Islet precursor cell (in vitro differentiated cells): ENCODE measurements around the gene SEPTIN6.
"Not testable (repeated sequence)": the region's sequence is repeated elsewhere in the genome, so short reads cannot be mapped to it uniquely, and the experiment has no call there.

Experiments used
- DNase-seq: peaks from one replicate; pipeline ENCODE4 v3.0.0-alpha.2; 2018

Gene SEPTIN6

DNA sequence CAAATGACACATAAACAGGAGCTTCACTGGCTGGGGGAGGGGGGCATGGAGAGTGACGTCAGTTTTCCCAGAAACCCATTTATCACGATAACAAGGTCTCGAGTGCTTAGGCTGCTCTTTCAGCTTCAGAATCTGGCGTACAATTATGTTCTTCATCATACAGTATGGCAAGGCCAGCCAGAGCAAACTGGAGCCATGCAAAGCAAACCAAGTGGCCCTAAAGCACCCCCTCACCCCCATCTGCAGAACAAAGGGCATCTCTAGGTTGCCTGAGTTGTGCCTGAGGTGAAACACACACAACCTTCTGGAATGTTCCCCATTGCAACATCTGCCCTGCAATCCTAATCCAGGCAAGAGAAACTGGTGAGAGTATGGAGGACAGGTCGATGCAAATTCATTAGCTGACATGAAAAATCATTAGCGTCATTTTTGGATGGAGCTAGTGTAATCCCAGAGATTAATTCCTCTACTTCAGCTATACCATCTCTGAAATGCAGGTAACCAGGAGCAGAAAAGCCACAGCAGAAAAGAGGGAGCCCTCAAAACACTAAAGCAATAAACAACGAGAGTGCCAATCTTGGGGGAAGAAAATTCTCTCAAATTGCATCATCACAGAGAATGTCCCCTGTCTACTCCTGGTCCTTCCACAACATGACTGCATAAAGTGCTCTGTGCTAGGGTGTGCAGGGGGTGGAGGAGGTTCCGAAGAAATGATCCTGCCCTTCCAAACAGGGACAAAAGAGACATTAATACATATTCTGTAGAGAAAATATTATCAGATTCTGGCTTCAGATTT is 1.8 kb downstream of the SEPTIN6 start:
- peak; percentile 67 for DNase-seq

GRCh38 chrX:119688911-119689321 is 4.1 kb downstream of the SEPTIN6 start:
- DNase-seq = no peak

DNA sequence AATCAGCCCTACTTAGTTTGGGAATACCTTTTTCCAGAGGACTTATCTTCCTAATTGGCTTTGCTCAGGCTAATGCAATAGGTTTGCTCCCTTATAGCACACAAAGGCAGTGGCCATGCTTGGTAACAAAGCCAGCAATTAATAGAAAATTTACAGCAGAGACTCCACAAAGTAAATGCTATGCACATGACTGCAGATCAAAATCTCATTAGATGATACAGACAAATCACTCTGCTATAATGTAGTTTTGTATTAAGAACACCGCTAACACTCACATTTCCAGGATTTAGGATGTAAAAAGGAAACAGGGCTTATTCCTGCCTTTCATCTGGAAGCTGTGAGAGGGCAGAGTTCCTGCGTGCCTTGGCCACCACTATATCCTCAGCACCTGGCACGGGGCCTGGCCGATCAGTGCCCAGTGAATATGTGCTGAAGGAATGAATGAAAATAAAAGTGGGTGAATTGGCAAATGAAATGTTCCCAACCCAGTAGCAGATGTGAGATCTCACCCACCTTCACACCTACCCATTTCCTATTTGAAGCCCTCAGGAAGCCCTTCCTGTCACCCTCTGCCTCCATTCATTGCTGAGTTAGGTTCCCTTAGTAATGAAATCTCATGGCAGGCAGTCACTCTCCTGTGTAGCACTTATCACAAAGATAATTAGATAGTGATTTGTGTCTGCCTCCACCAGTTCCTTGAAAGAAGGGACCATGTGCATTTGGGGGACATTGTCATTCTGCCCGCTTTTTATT is 5.1 kb downstream of the SEPTIN6 start:
- no peak for DNase-seq

DNA sequence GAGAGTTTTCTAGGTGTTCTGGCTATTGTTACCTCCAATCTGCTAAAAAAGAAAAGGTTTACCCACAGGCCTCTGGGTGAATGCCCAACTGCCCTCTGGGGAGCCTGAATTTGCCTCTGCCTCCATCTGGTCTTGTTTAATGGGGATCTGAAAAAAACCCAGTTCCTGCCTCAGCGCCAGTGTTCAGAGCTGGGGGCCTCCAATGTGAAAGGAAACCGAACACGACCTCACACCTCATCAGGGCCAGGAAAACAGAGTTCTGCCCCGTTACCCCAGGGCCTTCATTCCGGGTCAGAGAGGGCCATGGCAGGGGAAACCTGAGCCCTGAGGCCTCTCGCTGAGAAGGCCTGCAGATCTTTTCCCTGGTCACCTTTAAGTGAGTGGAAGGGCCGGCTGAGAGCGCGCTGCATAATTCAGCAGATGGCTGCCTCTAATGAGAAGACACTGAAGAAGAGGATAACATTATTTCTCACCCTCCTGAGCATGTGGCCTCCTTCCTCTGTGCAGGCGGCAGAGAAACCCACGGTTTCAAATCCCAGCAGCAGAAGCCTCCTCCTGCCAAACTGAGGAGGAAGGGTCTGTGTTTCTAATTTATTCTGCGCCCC is 6.8 kb downstream of the SEPTIN6 start:
- no peak for DNase-seq

GRCh38 chrX:119685225-119686066 is 7.5 kb downstream of the SEPTIN6 start:
- DNase-seq = no peak

DNA sequence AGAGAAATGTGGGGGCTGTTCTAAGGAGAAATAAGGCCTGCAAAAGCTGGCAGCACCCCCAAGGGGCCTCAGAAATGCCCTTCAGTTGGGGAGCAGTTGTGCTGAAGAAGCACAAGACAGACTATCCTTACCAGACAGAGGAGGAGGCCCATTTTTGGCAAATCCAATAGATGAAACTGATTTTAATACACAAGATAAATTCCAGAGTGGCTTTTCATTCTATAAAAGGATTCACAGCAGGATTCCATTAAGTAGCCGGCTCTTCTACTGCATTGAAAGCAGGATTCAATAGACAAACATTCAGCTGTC is 8.1 kb downstream of the SEPTIN6 start:
- no peak for DNase-seq

DNA sequence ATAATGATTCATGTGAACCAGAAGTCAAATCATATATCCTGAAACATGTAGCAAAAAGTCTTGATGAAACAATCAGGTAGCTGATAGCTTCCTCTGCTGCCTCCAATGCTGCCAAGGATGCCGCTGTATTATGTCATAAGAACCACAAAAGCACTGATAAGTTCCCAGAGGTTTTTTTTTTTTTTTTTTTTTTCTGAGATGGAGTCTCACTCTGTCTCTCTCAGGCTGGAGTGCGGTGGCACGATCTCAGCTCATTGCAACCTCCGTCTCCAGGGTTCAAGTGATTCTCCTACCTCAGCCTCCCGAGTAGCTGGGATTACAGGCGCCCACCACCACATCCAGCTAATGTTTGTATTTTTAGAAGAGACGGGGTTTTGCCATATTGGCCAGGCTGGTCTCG is 8.7 kb downstream of the SEPTIN6 start:
- not testable (repeated sequence) for DNase-seq

GRCh38 chrX:119682019-119682989 is 10.7 kb downstream of the SEPTIN6 start:
- no peak for DNase-seq

DNA sequence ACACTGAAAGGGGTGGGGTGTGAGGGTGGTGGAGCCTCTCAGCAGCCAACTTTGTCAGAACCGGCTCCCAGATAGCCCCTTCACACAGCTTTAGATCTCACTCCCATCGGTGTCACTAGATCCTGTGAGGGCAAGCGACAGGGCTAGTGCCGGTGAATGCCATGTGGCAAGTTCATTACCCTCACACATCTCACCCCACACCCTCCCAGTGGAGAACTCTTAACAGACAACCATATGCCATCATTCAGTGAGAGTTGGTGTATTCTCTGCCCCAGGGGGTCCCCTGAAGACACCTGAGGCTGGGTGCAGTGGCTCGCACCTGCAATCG is 15.3 kb downstream of the SEPTIN6 start:
- no peak for DNase-seq

GRCh38 chrX:119676949-119677653 is 15.9 kb downstream of the SEPTIN6 start:
- no peak for DNase-seq

GRCh38 chrX:119673336-119673735 is 19.6 kb downstream of the SEPTIN6 start:
- DNase-seq = no peak

DNA sequence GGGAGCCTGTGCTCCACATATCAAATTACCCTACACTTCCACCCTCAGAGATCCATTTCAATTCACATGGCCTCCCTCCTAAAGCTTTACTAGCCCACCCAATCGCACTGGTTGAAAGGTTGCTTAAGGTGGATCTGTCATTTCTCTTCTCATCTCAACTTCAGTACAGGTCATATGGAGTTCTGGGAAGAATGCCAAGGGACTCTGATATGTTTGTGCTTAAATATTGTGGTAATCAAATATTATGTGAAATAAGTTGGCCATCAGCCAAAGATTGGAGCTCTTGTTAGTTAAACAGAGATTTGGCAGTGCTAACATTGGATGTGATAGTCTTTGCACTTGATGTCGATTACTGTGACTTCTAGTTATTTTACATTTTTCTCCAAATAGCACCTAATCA is 20.5 kb downstream of the SEPTIN6 start:
- DNase-seq = no peak

DNA sequence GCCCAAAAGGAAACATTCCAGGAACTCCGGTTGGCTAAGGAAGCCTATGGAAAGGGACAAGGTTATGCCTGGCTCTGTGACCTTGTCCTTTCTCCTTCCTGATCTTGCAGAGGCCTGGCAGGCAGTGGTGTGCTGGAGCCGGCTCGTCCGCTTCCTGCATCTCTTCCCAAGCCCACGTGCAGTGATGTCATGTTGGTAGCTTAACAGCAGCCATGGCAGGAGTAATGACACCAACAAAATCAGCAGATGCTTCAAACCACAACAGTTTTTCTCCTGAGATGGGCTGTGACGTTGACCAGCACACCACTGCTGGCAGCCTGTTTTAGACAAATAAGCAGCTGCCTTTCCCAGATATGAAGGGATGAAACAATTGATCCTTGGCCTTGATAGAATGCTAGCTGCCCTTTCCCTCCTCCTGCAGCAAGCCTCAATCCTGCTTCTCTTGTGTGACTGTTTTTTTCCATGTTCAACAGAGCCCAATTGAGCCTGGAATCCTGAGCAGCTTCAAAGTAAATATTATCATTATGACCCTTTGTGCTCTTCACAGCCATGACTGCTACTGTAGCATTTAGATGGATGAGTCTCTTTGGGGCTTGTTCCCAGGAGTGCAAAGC is 23.4 kb downstream of the SEPTIN6 start:
- DNase-seq = peak; percentile 95

DNA sequence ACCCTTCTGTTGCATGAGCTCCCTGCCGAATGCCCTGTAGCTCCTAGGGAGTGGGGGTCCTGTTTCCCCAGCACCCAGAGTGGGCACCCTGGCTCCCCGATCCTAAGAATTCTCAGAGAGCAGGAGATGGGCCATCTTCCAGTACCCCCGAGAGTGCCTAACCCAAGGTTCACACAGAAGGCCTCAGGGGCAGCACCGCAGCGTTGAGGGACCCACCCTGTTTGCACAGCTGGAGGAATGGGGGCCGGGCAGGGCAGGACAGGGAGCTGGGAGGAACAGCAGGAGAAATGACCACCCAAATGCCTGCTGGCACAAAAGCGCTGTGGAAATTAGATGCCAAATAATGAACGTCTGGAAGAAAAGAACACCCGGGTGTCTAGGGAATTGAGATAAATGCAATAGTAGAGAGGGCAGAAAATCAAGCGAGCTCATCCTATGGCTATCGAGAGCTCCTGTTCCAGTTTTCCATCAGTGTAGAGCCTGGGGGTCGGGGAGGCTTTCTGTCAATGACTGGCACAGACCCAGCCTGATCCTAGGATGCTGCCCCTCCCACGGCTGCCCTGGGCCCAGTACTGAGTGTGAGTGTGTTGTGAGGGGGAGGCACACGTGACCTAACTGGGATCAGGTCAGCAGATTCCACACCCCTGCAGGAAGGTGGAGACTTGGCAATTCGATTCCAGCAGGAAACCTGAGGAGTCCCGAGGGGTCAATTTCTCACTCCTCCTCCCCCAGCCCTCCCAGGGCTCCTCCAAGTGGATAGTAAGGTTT is 25.7 kb downstream of the SEPTIN6 start:
- no peak for DNase-seq

GRCh38 chrX:119664877-119665276 is 28.1 kb downstream of the SEPTIN6 start:
- DNase-seq = not testable (repeated sequence)

GRCh38 chrX:119661486-119661885 is 31.5 kb downstream of the SEPTIN6 start:
- DNase-seq = no peak

DNA sequence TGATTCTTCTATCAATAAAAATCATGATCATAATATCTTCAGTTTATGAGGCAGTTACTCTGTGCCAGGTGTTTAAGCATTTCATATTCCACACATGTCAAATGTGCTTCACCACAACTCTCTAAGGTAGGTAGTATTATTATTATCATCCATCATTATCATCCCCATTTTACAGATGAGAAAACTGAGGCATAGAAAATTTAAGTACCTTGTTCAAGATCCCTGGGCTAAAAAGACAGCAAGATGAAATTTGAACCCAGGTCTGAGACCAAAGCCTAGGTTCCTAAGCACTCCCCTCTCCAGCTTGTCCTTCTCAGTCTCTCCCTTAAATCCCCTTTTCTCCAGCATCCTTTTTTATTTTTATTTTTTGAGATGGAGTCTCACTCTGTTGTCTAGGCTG is 33.4 kb downstream of the SEPTIN6 start:
- no peak for DNase-seq

DNA sequence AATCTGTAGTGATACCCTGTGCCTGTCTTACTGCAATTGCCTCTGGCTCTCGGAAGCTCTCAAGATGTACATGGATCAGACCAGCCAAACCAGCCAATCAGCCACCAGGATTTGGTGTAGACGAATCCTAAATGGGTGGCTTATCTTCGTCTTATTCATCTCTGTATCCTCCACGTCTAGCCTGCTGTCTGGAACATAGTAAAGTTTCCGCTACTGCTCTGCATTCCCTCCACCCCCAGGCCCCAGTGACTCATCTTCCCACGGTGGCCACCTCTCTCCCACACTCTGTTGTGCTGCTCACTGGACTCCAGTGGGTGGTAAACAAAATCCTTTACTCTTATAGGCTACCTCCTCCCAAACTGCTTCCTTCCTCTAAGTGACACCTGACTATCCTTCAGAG is 37.8 kb downstream of the SEPTIN6 start:
- DNase-seq = peak; percentile 93

GRCh38 chrX:119654112-119654531 is 38.8 kb downstream of the SEPTIN6 start:
- DNase-seq = peak; percentile 61

DNA sequence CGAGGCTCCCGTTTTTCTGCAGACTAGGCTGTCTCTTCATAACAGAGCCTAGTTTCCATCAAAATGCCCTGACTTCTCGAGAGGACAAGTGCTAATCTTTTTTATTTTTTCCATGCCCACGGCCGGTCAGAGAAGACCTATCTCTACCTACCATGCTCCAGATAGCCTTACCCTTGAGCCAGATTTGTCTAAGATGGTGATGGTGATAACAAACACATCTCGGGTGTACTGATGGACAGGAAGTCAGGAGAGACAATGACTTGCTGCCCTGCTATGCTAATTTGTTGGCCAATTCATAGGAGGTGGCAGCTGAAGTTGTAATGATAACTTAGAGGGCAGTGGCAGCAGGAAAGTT is 44.6 kb downstream of the SEPTIN6 start:
- DNase-seq = no peak
